GM20431 (cell line): ENCODE data around the gene SMURF2.
"Not testable (repeated sequence)": the region's sequence is repeated elsewhere in the genome, so short reads cannot be mapped to it uniquely, and the experiment has no call there.

Experiments
- in situ Hi-C: fragments of 300-500 bp; cut with MseI, MboI; formaldehyde crosslinking; loops from one replicate; pipeline ENCODE4 v1.15.0; 2020; ENCODE audit warnings: low sequenced_read_pairs; ENCODE audit not compliant: unreplicated experiment

SMURF2 gene

GRCh38 chr17:64604532-64604931 lies 57.6 kb downstream of the SMURF2 start:
- in situ Hi-C loops: not testable (repeated sequence)

GRCh38 chr17:64603987-64604386 lies 58.1 kb downstream of the SMURF2 start:
- in situ Hi-C loops: no loop called here

- in situ Hi-C loops: no loop called here
Observed at GRCh38 chr17:64599827-64600226, 62.3 kb downstream of the SMURF2 start.

DNA sequence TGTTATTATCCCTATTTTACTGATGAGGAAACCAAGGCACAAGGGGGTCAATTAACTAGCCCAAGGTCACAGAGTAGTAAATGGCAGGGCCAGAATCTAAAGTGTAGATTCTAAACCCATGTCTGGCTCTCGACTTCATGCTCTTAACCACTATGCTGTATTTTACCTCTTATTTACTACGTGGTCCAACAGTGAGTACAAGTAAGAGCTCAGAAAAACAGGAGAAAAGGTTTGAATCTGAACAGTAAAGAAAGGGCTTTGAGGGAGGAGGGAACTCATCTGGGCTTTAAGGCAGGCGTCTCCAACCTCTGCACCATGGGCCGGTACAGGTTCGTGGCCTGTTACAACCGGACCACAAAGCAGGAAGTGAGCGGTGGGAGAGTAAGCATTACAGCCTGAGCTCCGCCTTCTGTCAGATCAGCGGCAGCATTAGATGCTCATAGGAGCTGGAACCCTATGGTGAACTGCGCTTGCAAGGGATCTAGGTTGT lies 62.9 kb downstream of the SMURF2 start:
- in situ Hi-C loops: no loop called here

- in situ Hi-C loops: no loop called here
Observed at GRCh38 chr17:64598672-64599071, 63.4 kb downstream of the SMURF2 start.

DNA sequence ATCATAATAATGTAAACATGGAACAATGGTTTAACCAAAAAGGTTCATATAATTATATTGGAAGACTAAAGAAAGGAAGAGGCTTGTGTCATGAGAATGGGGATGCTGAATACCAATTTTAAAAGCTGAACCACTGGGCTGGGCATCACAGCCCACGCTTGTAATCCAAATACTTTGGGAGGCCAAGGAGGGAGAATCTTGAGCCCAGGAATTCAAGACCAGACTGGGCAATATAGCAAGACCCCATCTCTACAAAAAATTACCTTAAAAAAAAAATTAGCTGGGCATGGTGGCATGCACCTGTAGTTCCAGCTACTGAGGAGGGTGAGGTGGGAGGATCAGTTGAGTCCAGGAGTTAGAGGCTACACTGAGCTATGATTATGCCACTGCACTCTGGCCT lies 65.1 kb downstream of the SMURF2 start:
- in situ Hi-C loops: no loop called here

DNA sequence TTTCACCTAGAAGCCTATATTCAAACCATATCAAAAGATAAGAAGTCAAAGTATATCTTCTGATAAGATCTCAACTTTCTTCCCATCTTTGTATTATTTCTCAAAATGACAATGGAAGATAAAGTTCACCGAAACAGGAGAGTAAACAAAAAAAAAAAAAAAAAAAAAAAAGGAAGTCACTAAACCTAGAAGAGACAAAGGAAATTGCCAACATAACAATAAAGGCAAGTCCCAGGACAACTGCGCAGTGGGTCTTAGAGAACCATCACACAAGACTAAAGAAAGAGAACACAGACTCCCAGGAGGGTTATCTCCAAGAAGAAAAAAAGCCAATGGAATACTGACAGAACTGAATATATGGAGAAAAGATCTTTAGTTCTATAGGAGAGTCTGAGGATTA lies 65.7 kb downstream of the SMURF2 start:
- in situ Hi-C loops: no loop called here

GRCh38 chr17:64591944-64592343 lies 70.2 kb downstream of the SMURF2 start:
- in situ Hi-C loops: no loop called here

GRCh38 chr17:64585146-64585545 lies 77.0 kb downstream of the SMURF2 start:
- in situ Hi-C loops: no loop called here

DNA sequence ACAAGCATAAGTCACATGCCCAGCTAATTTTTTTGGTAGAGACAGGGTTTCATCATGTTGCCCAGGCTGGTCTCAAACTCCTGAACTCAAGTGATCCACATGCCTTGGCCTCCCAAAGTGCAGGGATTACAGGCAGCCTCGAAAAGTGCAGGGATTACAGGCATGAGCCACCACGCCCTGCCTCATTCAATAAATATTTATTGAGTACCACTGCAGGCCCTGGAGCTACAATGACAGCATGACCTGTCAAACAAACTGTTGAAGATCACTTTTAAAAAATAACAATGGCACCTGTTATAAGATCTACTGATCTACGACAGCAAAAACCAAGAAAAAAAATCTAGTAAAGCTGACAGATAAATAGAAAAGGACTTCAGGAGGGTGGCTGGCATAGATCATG lies 79.1 kb downstream of the SMURF2 start:
- in situ Hi-C loops: no loop called here

DNA sequence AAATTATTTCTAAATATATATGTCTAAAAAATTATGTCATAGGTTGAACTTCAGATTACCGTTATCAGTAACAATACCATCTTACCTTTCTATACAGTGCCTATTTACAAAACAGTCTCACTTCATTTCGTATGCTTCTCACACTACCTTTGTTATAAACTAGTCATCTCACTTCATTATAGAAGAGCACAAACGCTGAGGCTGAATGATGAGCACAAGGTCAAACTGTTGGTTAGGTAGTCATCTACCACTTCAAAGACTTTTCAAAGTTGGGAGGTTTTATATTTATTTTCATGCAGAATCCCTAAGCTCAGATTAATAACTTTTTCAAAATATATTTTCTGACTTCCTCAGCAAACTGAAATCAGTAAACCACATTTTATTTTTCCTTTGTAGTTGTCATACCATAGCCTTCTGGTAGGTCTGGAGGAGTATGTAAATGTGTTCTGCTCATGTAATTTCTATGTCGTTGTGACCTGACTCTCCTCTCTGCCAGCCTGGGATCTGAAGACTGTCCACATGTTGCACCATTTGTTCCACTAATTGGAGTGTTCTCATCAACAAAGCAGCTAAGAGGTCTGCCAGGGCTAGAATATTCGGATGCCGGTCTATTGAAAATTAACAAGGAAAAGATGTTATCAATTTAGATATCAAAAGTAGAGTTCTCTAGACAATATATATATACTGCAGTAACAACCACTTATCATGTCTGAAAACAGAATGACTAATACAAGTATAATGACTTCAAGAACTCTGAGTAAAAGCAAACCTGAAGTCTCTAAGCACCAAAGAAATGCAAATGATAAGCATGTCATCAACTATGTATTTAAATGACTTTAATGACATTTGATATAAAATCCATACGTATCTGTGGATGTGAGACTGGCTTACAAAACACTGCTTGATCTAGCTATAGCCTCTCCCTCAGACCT lies 81.5 kb downstream of the SMURF2 start:
- in situ Hi-C loops: no loop called here

- in situ Hi-C loops: no loop called here
Observed at GRCh38 chr17:64579917-64580316, 82.2 kb downstream of the SMURF2 start.

- in situ Hi-C loops: not testable (repeated sequence)
Observed at GRCh38 chr17:64577025-64577424, 85.1 kb downstream of the SMURF2 start.

DNA sequence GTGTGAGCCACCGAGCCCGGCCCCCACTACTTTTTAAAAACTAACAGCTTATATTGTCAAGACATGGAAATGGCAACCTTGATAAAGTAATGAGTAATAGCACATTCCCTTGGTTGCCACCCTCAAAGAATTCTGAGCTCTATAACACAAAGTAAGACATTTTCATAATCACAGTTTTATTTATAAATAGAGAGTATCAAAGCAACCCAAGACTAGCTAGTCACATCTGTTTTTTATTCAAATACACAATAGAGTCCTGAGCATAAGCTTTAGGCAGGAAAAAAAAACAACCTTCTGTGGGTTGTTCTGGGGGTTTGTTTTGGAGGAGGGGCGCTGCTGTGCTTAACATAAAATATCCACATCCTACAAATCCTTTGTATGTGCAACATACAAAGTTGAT lies 86.7 kb downstream of the SMURF2 start:
- in situ Hi-C loops: no loop called here

GRCh38 chr17:64574646-64575045 lies 87.5 kb downstream of the SMURF2 start:
- in situ Hi-C loops: no loop called here

DNA sequence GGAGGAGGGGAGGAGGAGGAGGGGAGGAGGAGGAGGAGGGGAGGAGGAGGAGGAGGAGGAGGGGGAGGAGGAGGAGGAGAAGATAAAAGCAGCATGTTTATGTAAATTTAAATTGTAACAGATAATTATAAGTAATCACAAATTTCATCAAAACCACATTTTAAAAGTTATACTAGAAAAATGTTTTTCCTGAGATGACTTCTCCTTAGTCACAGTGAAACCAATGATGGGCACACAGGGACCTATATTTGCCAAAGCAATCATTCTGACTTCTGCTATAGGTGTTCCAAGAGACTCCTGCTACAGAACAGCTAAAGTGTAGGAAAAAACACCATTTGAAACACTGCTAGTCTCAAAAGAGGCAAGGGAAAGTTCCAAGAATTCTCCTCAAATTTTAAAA lies 88.9 kb downstream of the SMURF2 start:
- in situ Hi-C loops: no loop called here

GRCh38 chr17:64572682-64573154 lies 89.4 kb downstream of the SMURF2 start:
- in situ Hi-C loops: no loop called here

DNA sequence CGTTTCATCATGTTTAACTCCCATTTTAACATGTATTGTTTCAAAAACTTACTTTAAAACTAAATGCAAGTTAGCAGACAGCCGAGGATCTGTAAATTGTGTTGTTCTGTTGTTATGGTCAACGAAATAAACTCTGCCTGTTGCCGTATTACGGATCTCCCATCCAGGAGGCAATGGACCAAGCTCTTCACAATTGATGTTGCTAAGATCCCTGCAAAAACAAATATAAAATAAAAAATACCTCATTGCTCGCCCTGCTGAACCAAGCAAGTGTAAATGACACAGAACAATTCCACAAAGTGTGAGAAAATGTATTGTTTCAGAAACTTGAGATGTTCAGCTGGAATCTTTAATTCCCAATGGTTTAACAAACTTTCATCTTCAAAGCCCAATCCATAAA lies 90.4 kb downstream of the SMURF2 start:
- in situ Hi-C loops: no loop called here

DNA sequence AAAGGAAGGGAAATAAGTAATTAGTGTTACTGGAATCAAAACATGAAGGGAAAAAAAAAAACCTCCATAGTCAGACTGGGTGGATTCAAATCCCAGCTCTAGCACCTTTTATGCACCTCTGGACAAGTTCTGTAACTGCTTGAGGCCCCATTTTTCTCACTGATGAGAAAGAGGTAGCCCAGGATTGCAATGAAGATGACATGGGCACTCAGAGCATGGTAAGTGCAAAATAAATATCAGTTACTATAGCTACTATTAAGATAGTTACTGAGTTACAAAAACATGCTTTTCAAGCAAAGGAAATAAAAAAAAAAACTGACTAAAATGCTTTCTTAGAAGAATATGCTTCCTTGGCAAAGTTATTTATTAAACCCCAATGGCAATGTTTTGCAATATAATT lies 96.5 kb downstream of the SMURF2 start:
- in situ Hi-C loops: no loop called here

DNA sequence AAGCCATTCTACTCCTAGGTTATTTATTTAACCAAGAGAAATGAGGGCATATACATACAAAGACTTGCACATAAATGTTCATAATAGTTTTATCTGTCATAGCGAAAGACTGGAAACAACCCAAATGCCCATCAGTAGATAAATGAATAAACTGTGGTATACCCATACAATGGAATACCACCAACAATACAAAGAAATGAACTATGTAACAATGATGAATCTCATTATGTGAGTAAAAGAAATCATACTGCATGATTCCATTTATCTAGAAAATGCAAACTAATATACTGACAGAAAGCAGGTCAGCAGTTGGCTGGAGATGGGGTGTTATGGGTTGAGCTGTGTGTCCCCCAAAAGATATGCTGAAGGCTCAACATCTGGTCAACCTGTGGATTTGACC lies 98.0 kb downstream of the SMURF2 start:
- in situ Hi-C loops: no loop called here

GRCh38 chr17:64555281-64555680 lies 106.8 kb downstream of the SMURF2 start:
- in situ Hi-C loops: no loop called here
